OCI-LY7 (cell line): Measurements from ENCODE around the gene CNTNAP5. TPM values are rescaled to one million over a fixed set of nuclear protein-coding genes. Genes with fewer than 3 reads are reported as not detected.

Experiments
- BruUV-seq: library from RNA; stranded (reverse); fragments of 400-500 nt; replicated peaks from 2 replicates; lab custom pipeline; 2021; lab: Mats Ljungman, UMichigan
- CTCF ChIA-PET: fragments of 300-600 bp; sonication (Branson Sonifier 250); formaldehyde crosslinking; loops from one replicate; lab custom pipeline; 2022; ENCODE audit warnings: antibody characterized with exemption; ENCODE audit not compliant: unreplicated experiment; lab: Charles Lee
- POLR2A ChIA-PET: fragments of 300-600 bp; sonication (Branson Sonifier 250); formaldehyde crosslinking; loops from one replicate; lab custom pipeline; 2022; ENCODE audit warnings: antibody characterized with exemption; lab: Charles Lee
- DNase-seq: peaks from one replicate; pipeline ENCODE4 v3.0.0-alpha.2; 2015; ENCODE audit warnings: low spot score
- H2AFZ ChIP-seq: fragments of 200-600 bp; sonication (generic), shearing (Covaris generic); 2 replicates; pipeline ENCODE4 v1.6.1; 2014; ENCODE audit warnings: mild to moderate bottlenecking, antibody characterized with exemption, low read length, moderate library complexity
- H3K27ac ChIP-seq: fragments of 200-600 bp; sonication (generic); 2 replicates; pipeline ENCODE4 v1.5.1; 2014; ENCODE audit warnings: mixed run types, low read depth, mild to moderate bottlenecking, moderate library complexity, low read length, inconsistent platforms; ENCODE audit not compliant: poor library complexity, severe bottlenecking
- H3K36me3 ChIP-seq: fragments of 200-600 bp; sonication (generic); 2 replicates; pipeline ENCODE4 v1.6.1; 2014; ENCODE audit warnings: mild to moderate bottlenecking, antibody characterized with exemption, low read length, moderate library complexity, mixed read lengths; ENCODE audit not compliant: insufficient read depth
- H3K4me1 ChIP-seq: fragments of 200-600 bp; sonication (generic); 2 replicates; pipeline ENCODE4 v1.5.1; 2014; ENCODE audit warnings: mild to moderate bottlenecking, low read length; ENCODE audit not compliant: insufficient read depth, poor library complexity, severe bottlenecking
- H3K4me2 ChIP-seq: fragments of 200-600 bp; sonication (generic); 2 replicates; pipeline ENCODE4 v1.6.1; 2014; ENCODE audit warnings: mild to moderate bottlenecking, low read length
- H3K4me3 ChIP-seq: fragments of 200-600 bp; sonication (generic); 2 replicates; pipeline ENCODE4 v1.5.1; 2014; ENCODE audit warnings: mild to moderate bottlenecking, low read depth, low read length; ENCODE audit not compliant: poor library complexity, severe bottlenecking
- H3K79me2 ChIP-seq: fragments of 200-600 bp; sonication (generic); 2 replicates; pipeline ENCODE4 v1.6.1; 2016; ENCODE audit warnings: low read depth, mild to moderate bottlenecking, low read length, moderate library complexity, mixed read lengths; ENCODE audit not compliant: insufficient read depth
- H3K9me2 ChIP-seq: fragments of 200-600 bp; sonication (generic); 2 replicates; pipeline ENCODE4 v1.6.1; 2016; ENCODE audit warnings: mild to moderate bottlenecking, low read length, mixed read lengths; ENCODE audit not compliant: insufficient read depth
- H3K9me3 ChIP-seq: fragments of 200-600 bp; sonication (generic); 2 replicates; pipeline ENCODE4 v1.6.1; 2014; ENCODE audit warnings: mild to moderate bottlenecking, mixed run types, low read length, mixed read lengths
- H4K20me1 ChIP-seq: fragments of 200-600 bp; sonication (generic); 2 replicates; pipeline ENCODE4 v1.6.1; 2014; ENCODE audit warnings: mild to moderate bottlenecking, antibody characterized with exemption, low read length, moderate library complexity, mixed read lengths; ENCODE audit not compliant: insufficient read depth
- CTCF ChIP-seq: fragments of 200-600 bp; sonication (generic); conservative IDR thresholded peaks from 2 replicates; pipeline ENCODE4 v1.5.1; 2014; ENCODE audit warnings: mild to moderate bottlenecking, antibody characterized with exemption, low read length, moderate library complexity, mixed read lengths
- EZH2phosphoT487 ChIP-seq: fragments of 200-600 bp; sonication (generic); IDR thresholded peaks from 2 replicates; pipeline ENCODE4 v1.6.1; 2018; ENCODE audit warnings: low read depth, borderline replicate concordance, mild to moderate bottlenecking, mixed run types, antibody characterized with exemption, low read length, moderate library complexity, mixed read lengths
- intact Hi-C: fragments of 100-400 bp; cut with micrococcal nuclease; formaldehyde crosslinking; loops from one replicate; pipeline ENCODE4 v1.10.0; 2022; ENCODE audit not compliant: unreplicated experiment
- total RNA-seq, 2 experiments: library from RNA; depleted of rRNA in 1 of 2; stranded (reverse); fragments of >200 nt in 1 of 2; shearing (Covaris generic) in 1 of 2; gene quantifications; 2 replicates each; pipeline ENCODE4 v1.2.3, GENCODE V29; 2014 to 2022

CNTNAP5 gene
- total RNA-seq, 2 experiments from 2014 or later: not detected

DNA sequence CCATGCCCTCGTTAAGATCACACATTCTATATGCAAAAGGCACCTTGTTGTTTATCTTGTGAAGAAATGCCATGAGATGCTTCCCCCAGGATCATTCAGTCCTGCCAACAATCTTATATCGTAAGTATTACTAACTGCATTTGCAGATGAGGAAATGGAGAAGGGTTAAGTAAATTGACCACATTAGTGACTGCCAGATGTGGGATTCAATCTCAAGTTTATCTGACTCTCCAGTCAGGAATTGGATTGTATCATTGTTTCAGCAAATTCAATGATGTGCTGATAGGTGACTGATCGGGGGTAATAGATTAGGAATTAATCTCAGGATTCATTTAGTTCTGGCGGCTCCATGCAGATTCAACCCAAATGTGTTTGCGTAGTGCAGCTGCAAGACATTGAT lies 106.2 kb downstream of the CNTNAP5 start:
- H3K4me1 ChIP-seq: no peaks in the 10 kb centered on the region
- CTCF ChIA-PET: no interaction called here
- no peaks in the 10 kb centered on the region for H3K79me2 ChIP-seq
- no peak overlapping the region for H3K4me2 ChIP-seq
- intact Hi-C loops: no loop called here
- no peaks in the 10 kb centered on the region for H3K9me3 ChIP-seq
- no peak overlapping the region for H2AFZ ChIP-seq
- H3K36me3 ChIP-seq: no peaks in the 10 kb centered on the region
- H4K20me1 ChIP-seq: no peaks in the 10 kb centered on the region
- H3K4me3 ChIP-seq: no peak overlapping the region
- TF ChIP-seq CTCF (no peak), EZH2phosphoT487 (no peak)
- no peak for DNase-seq
- no peaks in the 10 kb centered on the region for H3K9me2 ChIP-seq
- no peak overlapping the region for H3K27ac ChIP-seq
- POLR2A ChIA-PET: no interaction called here
- no TSS peak for BruUV-seq

DNA sequence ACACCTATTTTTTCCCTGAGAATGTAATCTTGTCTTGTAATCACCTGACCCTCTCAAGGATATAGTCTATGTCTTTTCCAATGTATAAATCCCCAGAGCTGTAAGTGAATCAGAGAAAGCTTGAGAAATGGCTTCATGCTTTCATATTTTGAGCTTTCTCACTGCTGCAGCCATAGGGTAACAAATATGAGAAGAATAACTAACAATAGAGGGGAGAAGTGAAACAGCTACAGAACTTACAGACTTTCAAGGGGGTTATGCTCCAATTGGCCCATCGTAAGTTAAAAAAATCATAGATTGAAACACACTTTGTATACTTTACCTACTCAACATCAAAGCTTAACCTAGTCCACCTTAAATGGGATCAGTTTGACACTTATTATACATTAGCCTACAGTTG lies 111.0 kb downstream of the CNTNAP5 start:
- no peaks in the 10 kb centered on the region for H3K9me3 ChIP-seq
- H3K4me1 ChIP-seq: no peaks in the 10 kb centered on the region
- H3K27ac ChIP-seq: no peak overlapping the region
- TF ChIP-seq CTCF: no peak
- TF ChIP-seq EZH2phosphoT487: no peak
- no peak overlapping the region for H2AFZ ChIP-seq
- no peaks in the 10 kb centered on the region for H3K79me2 ChIP-seq
- H3K4me3 ChIP-seq: no peak overlapping the region
- H3K4me2 ChIP-seq: no peak overlapping the region
- H3K9me2 ChIP-seq: no peaks in the 10 kb centered on the region
- H4K20me1 ChIP-seq: no peaks in the 10 kb centered on the region
- intact Hi-C loops: no loop called here
- ChIA-PET CTCF (no interaction called here), POLR2A (no interaction called here)
- H3K36me3 ChIP-seq: no peaks in the 10 kb centered on the region
- no TSS peak for BruUV-seq
- DNase-seq: no peak

GRCh38 chr2:124138076-124138475 lies 113.0 kb downstream of the CNTNAP5 start:
- Histone ChIP-seq H3K27ac (no peak overlapping the region), H3K9me3 (no peaks in the 10 kb centered on the region), H3K79me2 (no peaks in the 10 kb centered on the region), H3K4me2 (no peak overlapping the region), H3K9me2 (no peaks in the 10 kb centered on the region), H4K20me1 (no peaks in the 10 kb centered on the region), H3K4me3 (no peak overlapping the region), H3K36me3 (no peaks in the 10 kb centered on the region), H3K4me1 (no peaks in the 10 kb centered on the region), H2AFZ (no peak overlapping the region)
- intact Hi-C loops: no loop called here
- BruUV-seq: no TSS peak
- ChIA-PET POLR2A (no interaction called here), CTCF (no interaction called here)
- TF ChIP-seq CTCF: no peak
- TF ChIP-seq EZH2phosphoT487: no peak
- DNase-seq: no peak
